Caki2 (cell line): Measurements from ENCODE around the gene FNBP1. TPM values are rescaled to one million over a fixed set of nuclear protein-coding genes. Genes with fewer than 3 reads are reported as not detected.
A peak's percentile ranks its signal among the peaks of the same experiment; 100 is the strongest.

Source experiments
- DNase-seq: peaks from one replicate; pipeline ENCODE4 v3.0.0-alpha.2; 2015; ENCODE audit warnings: low read depth
- in situ Hi-C: cut with HindIII; loops from 2 replicates; pipeline ENCODE4 v1.10.0; 2016; ENCODE audit warnings: low sequenced_read_pairs, low pct_unique_long_range_greater_than_20kb, mixed read lengths
- total RNA-seq: library from RNA; depleted of rRNA; stranded (reverse); fragments of >200 nt; shearing (Covaris generic); gene quantifications from 2 replicates; pipeline ENCODE4 v1.2.3, GENCODE V29; 2014; ENCODE audit warnings: low replicate concordance; rRNA removed

Gene FNBP1
- 68.1 and 103 TPM in 2 replicates for total RNA-seq

GRCh38 chr9:130042885-130043653, at the start of gene FNBP1:
TSS of gene FNBP1 (minus strand) at chr9:130043189. CDS start at chr9:130042975, 214 bp downstream.
- in situ Hi-C loops = no loop called here
- DNase-seq = peak; percentile 73

GRCh38 chr9:130090915-130091314, 47.9 kb upstream of the FNBP1 start:
- DNase-seq = no peak
- in situ Hi-C loops = no loop called here

DNA sequence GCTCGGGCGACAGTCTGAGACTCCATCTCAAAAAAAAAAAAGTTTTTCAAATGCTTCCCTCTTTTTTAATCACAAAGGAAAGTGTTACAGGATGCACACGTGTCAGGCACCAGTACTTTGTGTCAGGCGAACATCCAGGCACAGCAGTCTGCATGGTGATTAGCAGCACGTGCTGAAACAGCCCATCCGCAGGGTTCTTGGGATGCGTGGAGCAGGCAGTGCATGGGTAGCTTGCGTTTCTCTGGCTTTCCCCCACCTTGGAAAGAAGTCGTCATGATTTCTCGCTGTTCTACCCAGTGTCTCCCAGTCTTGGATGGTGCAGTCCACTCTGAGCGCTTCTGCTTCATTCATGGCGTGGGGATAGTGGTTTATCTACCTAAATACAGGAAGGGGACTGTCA, 46.2 kb upstream of the FNBP1 start:
- in situ Hi-C loops = no loop called here
- no peak for DNase-seq

DNA sequence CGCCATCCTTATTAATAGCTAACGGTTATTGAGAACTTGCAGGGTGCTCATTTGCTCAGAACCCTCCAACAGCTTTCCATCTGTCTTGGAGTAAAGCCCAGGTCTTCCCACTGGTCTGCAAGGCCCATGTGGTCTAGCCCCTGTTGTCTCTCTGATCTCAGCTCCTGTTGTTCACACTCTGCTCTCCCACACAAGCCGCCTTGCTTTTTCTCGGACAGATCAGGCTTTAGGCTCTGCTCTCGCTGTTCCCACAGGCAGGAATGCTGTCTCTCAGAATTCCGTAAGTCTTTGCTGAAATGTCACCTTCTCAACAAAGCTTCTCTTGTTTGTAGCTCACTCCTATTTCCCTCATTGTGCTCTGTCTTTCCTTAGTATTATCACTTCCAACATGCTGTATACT, 45.1 kb upstream of the FNBP1 start:
- DNase-seq = no peak

DNA sequence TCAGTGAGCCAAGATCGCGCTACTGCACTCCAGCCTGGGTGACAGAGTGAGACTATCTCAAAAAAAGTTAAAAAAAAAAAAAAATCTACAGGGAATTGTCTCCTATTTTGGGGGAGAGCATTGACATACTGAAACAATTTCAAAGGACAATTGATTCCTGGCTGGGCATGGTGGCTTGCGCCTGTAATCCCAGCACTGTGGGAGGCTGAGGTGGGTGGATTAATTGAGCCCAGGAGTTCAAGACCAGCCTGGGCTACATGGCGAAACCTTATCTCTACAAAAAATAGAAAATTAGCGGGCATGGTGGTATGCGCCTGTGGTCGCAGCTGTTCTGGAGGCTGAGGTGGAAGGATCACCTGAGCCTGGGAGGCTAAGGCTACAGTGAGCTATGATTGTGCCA, 41.3 kb upstream of the FNBP1 start:
- DNase-seq = no peak
- in situ Hi-C loops = no loop called here

More for the DNA sequence above, 45.1 kb upstream of the FNBP1 start:
- in situ Hi-C loops = no loop called here

DNA sequence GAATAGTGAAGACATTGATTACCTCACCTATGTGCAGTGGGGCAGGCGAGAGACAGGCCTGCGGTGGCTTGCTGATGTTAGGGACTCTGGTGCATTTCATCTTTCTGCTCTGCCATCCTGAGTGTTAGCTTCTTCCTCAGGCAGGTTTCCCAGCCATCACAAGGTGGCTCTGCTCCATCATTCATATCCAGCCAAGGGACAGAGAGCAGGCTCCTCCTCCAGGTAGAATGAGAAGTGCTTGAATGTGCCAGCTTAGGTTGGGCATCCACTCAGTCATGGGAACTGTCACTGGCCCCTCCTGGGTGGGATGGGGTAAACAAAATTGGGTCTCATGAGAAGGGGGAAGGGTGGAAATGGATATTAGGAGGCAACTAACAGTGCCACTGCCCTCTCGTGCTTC, 35.6 kb upstream of the FNBP1 start:
- DNase-seq = peak; percentile 14
- in situ Hi-C loops = no loop called here

GRCh38 chr9:130073373-130073772, 30.4 kb upstream of the FNBP1 start:
- in situ Hi-C loops = no loop called here
- peak; percentile 51 for DNase-seq

- in situ Hi-C loops = no loop called here
- peak; percentile 22 for DNase-seq
These were observed 29.7 kb upstream of the FNBP1 start for GRCh38 chr9:130072515-130073235.

DNA sequence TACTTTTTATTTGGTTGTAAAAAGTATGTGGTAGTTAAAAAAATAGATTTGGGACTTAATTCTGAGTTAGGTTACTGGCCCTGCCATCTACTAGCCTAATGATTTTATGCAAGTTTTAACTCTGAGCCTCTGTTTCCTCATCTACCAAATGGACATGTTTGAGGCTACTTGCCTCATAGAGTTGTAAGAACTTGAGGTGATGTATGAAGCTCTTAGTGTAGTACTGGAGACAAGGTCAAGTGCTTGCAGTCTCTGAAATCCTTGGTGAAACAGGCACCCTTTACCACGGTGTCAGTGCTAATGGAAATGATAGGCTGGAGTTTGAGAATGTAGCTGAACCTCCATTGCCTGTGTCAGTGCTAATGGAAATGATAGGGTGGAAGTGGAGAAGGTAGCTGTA, 26.1 kb upstream of the FNBP1 start:
- in situ Hi-C loops = no loop called here
- no peak for DNase-seq

GRCh38 chr9:130064621-130065020, 21.6 kb upstream of the FNBP1 start:
- no peak for DNase-seq
- in situ Hi-C loops = no loop called here

- no peak for DNase-seq
- in situ Hi-C loops = no loop called here
These were observed 19.8 kb upstream of the FNBP1 start for GRCh38 chr9:130062750-130063149.

DNA sequence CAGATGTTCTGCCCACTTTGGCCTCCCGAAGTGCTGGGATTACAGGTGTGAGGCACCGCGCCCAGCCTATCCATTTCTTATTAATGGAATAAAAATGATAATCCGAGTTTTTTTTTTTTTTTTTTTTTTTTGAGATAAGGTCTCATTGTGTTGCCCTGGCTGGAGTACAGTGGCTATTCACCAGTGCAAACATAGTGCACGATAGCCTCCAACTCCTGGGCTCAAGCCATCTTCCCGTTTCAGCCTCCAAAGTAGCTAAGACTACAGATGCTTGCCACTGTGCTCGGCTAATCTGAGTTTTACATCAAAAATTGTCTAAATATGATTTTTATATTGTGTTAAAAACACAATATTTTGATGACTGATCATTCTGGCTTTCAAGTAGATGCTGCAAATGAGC, 17.3 kb upstream of the FNBP1 start:
- no peak for DNase-seq
- in situ Hi-C loops = no loop called here

- in situ Hi-C loops = no loop called here
- peak; percentile 60 for DNase-seq
These were observed 15.9 kb upstream of the FNBP1 start for GRCh38 chr9:130058887-130059286.

DNA sequence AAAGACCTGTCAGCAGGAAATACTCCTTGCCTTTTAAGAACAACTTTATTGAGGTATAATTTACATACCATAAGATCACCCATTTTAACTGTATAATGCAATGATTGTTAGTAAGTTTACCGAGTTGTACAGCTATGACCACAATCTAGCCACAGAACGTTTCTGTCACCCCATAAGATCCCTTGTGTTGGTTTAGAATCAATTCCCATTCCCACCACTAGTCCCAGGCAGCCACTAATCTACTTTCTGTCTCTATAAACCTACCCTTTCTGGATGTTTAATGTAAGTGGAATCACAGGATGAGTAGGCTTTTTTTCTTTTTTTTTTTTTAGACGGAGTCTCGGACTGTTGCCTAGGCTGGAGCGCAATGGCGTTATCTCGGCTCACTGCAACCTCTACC, 15.2 kb upstream of the FNBP1 start:
- peak; percentile 14 for DNase-seq
- in situ Hi-C loops = no loop called here

- no peak for DNase-seq
- in situ Hi-C loops = no loop called here
These were observed 11.8 kb upstream of the FNBP1 start for GRCh38 chr9:130054820-130055219.

DNA sequence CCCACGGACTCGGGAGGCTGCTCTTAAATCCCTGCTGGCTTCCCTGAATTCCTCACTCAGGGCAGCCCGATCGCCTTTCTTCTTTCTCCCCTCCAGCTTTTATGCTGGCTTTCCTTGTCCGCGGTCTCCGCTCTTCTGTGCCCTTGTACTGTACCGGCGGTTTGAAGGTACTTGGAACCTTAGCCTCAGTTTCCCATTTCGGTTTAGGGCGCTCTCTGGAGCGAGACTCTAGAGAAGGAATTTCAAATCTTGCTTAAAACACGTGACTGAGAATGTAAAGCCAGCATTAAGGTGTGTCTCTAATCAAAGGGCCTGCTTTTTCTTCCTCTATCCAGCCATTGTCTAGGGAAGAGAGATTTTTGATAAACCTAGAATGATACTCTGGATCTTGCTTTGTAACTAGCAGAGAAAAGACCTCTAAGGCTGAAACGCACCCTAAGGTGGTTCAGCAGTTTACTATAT, 11.4 kb upstream of the FNBP1 start:
- in situ Hi-C loops = no loop called here
- peak; percentile 32 for DNase-seq

- DNase-seq = peak; percentile 80
- in situ Hi-C loops = no loop called here
These were observed 10.7 kb upstream of the FNBP1 start, which contains the start of gene GPR107 for GRCh38 chr9:130053504-130054324. TSS of gene GPR107 (plus strand) at chr9:130053906. CDS start at chr9:130053933, 27 bp downstream.

- DNase-seq = no peak
- in situ Hi-C loops = no loop called here
These were observed 10.1 kb upstream of the FNBP1 start for GRCh38 chr9:130053109-130053503.

- no peak for DNase-seq
- in situ Hi-C loops = no loop called here
These were observed 8.9 kb upstream of the FNBP1 start for GRCh38 chr9:130051855-130052254.
